Gastroesophageal sphincter (tissue), 4 donors: Measurements from ENCODE around the gene FHDC1. TPM values are rescaled to one million over a fixed set of nuclear protein-coding genes. Genes with fewer than 3 reads are reported as not detected.

Source experiments
- ATAC-seq: fragments of 150-250 bp; one replicate; pipeline ENCODE4 v1.9.1; 2016; ENCODE audit warnings: mild to moderate bottlenecking, moderate library complexity
- H3K27ac ChIP-seq, 4 donors: fragments of 200-600 bp; sonication (generic) in 3 of 4; 1 replicate in 3 of 4; 2 replicates in 1 of 4; pipeline ENCODE4 v1.5.1; 2016 to 2019
- H3K27me3 ChIP-seq: fragments of 200-600 bp; sonication (generic); one replicate; pipeline ENCODE4 v1.5.1; 2019
- H3K36me3 ChIP-seq, 2 donors: fragments of 200-600 bp; sonication (generic); one replicate each; pipeline ENCODE4 v1.5.1; 2019; ENCODE audit warnings: control low read depth in 1 of 2
- H3K4me1 ChIP-seq, 3 donors: fragments of 200-600 bp; sonication (generic); 1 replicate in 2 of 3; 2 replicates in 1 of 3; pipeline ENCODE4 v1.5.1; 2016 to 2019; ENCODE audit warnings: control low read depth in 2 of 3
- H3K4me3 ChIP-seq, 2 donors: fragments of 200-600 bp; sonication (generic); one replicate each; pipeline ENCODE4 v1.5.1; 2019; ENCODE audit warnings: mild to moderate bottlenecking in 1 of 2, moderate library complexity in 1 of 2
- H3K9me3 ChIP-seq, 3 donors: fragments of 200-600 bp; sonication (generic); one replicate each; pipeline ENCODE4 v1.5.1; 2017 to 2019; ENCODE audit warnings: control low read depth in 2 of 3
- CTCF ChIP-seq, 4 experiments: fragments of 200-600 bp in 2 of 4; fragments of 450-650 bp in 2 of 4; sonication (generic) in 1 of 4; IDR thresholded peaks; one replicate each; pipeline ENCODE4 v1.5.1; 2017 to 2019; ENCODE audit warnings: antibody characterized with exemption in 4 of 4, mild to moderate bottlenecking in 2 of 4, moderate library complexity in 2 of 4
- EP300 ChIP-seq: sonication (generic); formaldehyde crosslinking; IDR thresholded peaks from one replicate; pipeline ENCODE4 v1.6.1; 2017; ENCODE audit warnings: antibody characterized with exemption, mild to moderate bottlenecking
- POLR2A ChIP-seq, 2 donors: fragments of 450-650 bp; IDR thresholded peaks; one replicate each; pipeline ENCODE4 v1.6.1; 2017; ENCODE audit warnings: antibody characterized with exemption in 2 of 2, mild to moderate bottlenecking in 2 of 2, moderate library complexity in 1 of 2
- POLR2AphosphoS5 ChIP-seq: sonication (generic); formaldehyde crosslinking; IDR thresholded peaks from one replicate; pipeline ENCODE4 v1.6.1; 2017; ENCODE audit warnings: antibody characterized with exemption
- whole genome bisulfite sequencing, 2 donors: methylation state at CpG; one replicate each; pipeline ENCODE4 v1.1.5; 2018; ENCODE audit warnings: low coverage in 1 of 2; 5-methylcytosine and 5-hydroxymethylcytosine counted together
- total RNA-seq, 4 donors: library from RNA; depleted of rRNA; stranded (reverse); fragments of >200 nt; gene quantifications; one replicate each; pipeline ENCODE4 v1.1.0, GENCODE V29; 2016

The FHDC1 gene
- total RNA-seq, 4 donors from 2014 or later: 0.62 to 1.8 (median 1.3) TPM

GRCh38 chr4:152950402-152951274, 14.5 kb downstream of the FHDC1 start:
- H3K4me1 ChIP-seq: no peaks in the 10 kb centered on the region
- no peaks in the 10 kb centered on the region for H3K27me3 ChIP-seq
- H3K9me3 ChIP-seq: no peaks in the 10 kb centered on the region
- 90 to 95% methylated on average over 5 of the region's 11 CpGs for WGBS, 2 donors
- no peak overlapping the region for H3K4me3 ChIP-seq
- ATAC-seq: no peak
- H3K36me3 ChIP-seq: peaks cover 0 to 6% of the 10 kb centered on the region in 2 donors
- no peak overlapping the region for H3K27ac ChIP-seq
- no peak for TF ChIP-seq CTCF (IDR thresholded peaks at IDR 0.05)
- TF ChIP-seq POLR2AphosphoS5: no peak

- TF ChIP-seq EP300 (no peak), CTCF (IDR thresholded peaks at IDR 0.05) (no peak), POLR2AphosphoS5 (no peak), POLR2A (IDR thresholded peaks at IDR 0.05) (no peak)
- Histone ChIP-seq H3K36me3 (peaks cover 0 to 6% of the 10 kb centered on the region in 2 donors), H3K27me3 (no peaks in the 10 kb centered on the region), H3K9me3 (no peaks in the 10 kb centered on the region), H3K27ac (no peak overlapping the region), H3K4me1 (peaks cover 0 to under 1% (median 0%) of the 10 kb centered on the region in 3 donors), H3K4me3 (no peak overlapping the region)
- ATAC-seq: no peak
- 60 to 74% methylated on average over 3 of the region's 3 CpGs for WGBS, 2 donors
These were observed 15.2 kb downstream of the FHDC1 start for GRCh38 chr4:152951348-152951747.

- H3K9me3 ChIP-seq: no peaks in the 10 kb centered on the region
- TF ChIP-seq CTCF (IDR thresholded peaks at IDR 0.05) (no peak), EP300 (no peak), POLR2A (IDR thresholded peaks at IDR 0.05) (no peak), POLR2AphosphoS5 (no peak)
- 93 to 94% methylated on average over 2 to 3 of the region's 3 CpGs for WGBS, 2 donors
- H3K27me3 ChIP-seq: no peaks in the 10 kb centered on the region
- H3K4me3 ChIP-seq: no peak overlapping the region
- H3K27ac ChIP-seq: no peak overlapping the region
- no peak for ATAC-seq
- H3K4me1 ChIP-seq: peaks cover 0 to 18% (median 4%) of the 10 kb centered on the region in 3 donors
- H3K36me3 ChIP-seq: peaks cover 0 to 6% of the 10 kb centered on the region in 2 donors
These were observed 17.4 kb downstream of the FHDC1 start for GRCh38 chr4:152953514-152953913.

- Histone ChIP-seq H3K27ac (no peak overlapping the region), H3K27me3 (no peaks in the 10 kb centered on the region), H3K9me3 (no peaks in the 10 kb centered on the region), H3K4me1 (peaks cover 0 to 18% (median 4%) of the 10 kb centered on the region in 3 donors), H3K36me3 (peaks cover 0 to 6% of the 10 kb centered on the region in 2 donors), H3K4me3 (no peak overlapping the region)
- 79 to 86% methylated on average over 1 of the region's 1 CpG for WGBS, 2 donors
- no peak for ATAC-seq
- no peak for TF ChIP-seq CTCF (IDR thresholded peaks at IDR 0.05)
- TF ChIP-seq EP300: no peak
- TF ChIP-seq POLR2A (IDR thresholded peaks at IDR 0.05): no peak
- TF ChIP-seq POLR2AphosphoS5: no peak
These were observed 18.6 kb downstream of the FHDC1 start for GRCh38 chr4:152954741-152955140.

- Histone ChIP-seq H3K27ac (peak overlapping the region in 2 of 4 donors; percentile 45 to 53), H3K4me1 (peaks cover 0 to 21% (median 7%) of the 10 kb centered on the region in 3 donors), H3K9me3 (no peaks in the 10 kb centered on the region), H3K27me3 (no peaks in the 10 kb centered on the region), H3K4me3 (no peak overlapping the region), H3K36me3 (peaks cover 0 to 6% of the 10 kb centered on the region in 2 donors)
- WGBS, 2 donors: 73% methylated on average over 2 of the region's 2 CpGs
- no peak for TF ChIP-seq EP300
- TF ChIP-seq CTCF (IDR thresholded peaks at IDR 0.05): no peak
- TF ChIP-seq POLR2AphosphoS5: no peak
- TF ChIP-seq POLR2A (IDR thresholded peaks at IDR 0.05): no peak
- no peak for ATAC-seq
These were observed 20.0 kb downstream of the FHDC1 start for GRCh38 chr4:152956147-152956546.
